ENCODE measurements around the gene SAMHD1.

SAMHD1 gene

GRCh38 chr20:36873498-36874189, 77.9 kb downstream of the SAMHD1 start:
- no peak for DNase-seq (ENCODE audit: low read depth)

GRCh38 chr20:36872852-36873251, 78.7 kb downstream of the SAMHD1 start:
- DNase-seq (ENCODE audit: low read depth), result no peak

- DNase-seq (ENCODE audit: low read depth), result no peak
Measured at GRCh38 chr20:36871640-36872570, 79.6 kb downstream of the SAMHD1 start.

GRCh38 chr20:36866681-36867495, 84.6 kb downstream of the SAMHD1 start:
- DNase-seq (ENCODE audit: low read depth), result no peak

GRCh38 chr20:36866164-36866563, 85.3 kb downstream of the SAMHD1 start:
- DNase-seq (ENCODE audit: low read depth), result no peak

GRCh38 chr20:36865861-36866149, 85.7 kb downstream of the SAMHD1 start:
- no peak for DNase-seq (ENCODE audit: low read depth)

GRCh38 chr20:36865076-36865860, 86.2 kb downstream of the SAMHD1 start:
- DNase-seq (ENCODE audit: low read depth), result no peak

- DNase-seq (ENCODE audit: low read depth), result no peak
Measured at GRCh38 chr20:36862857-36863668, 88.4 kb downstream of the SAMHD1 start.

GRCh38 chr20:36861875-36862801, 89.4 kb downstream of the SAMHD1 start:
- DNase-seq (ENCODE audit: low read depth), result no peak

GRCh38 chr20:36861625-36861874, 90.0 kb downstream of the SAMHD1 start:
- no peak for DNase-seq (ENCODE audit: low read depth)

- no peak for DNase-seq (ENCODE audit: low read depth)
Measured at GRCh38 chr20:36860811-36861624, 90.5 kb downstream of the SAMHD1 start.

GRCh38 chr20:36860339-36860738, 91.2 kb downstream of the SAMHD1 start:
- no peak for DNase-seq (ENCODE audit: low read depth)

- DNase-seq (ENCODE audit: low read depth), result no peak
Measured at GRCh38 chr20:36859700-36860330, 91.7 kb downstream of the SAMHD1 start.

- no peak for DNase-seq (ENCODE audit: low read depth)
Measured at GRCh38 chr20:36859282-36859555, 92.3 kb downstream of the SAMHD1 start.

GRCh38 chr20:36856691-36857635, 94.5 kb downstream of the SAMHD1 start:
- no peak for DNase-seq (ENCODE audit: low read depth)

- DNase-seq (ENCODE audit: low read depth), result no peak
Measured at GRCh38 chr20:36856195-36856594, 95.3 kb downstream of the SAMHD1 start.

- no peak for DNase-seq (ENCODE audit: low read depth)
Measured at GRCh38 chr20:36855241-36855657, 96.3 kb downstream of the SAMHD1 start.
